HEK293T (cell line): ENCODE measurements around the gene MAP3K8.

Experiments used
- ARNT ChIP-seq: fragments of 450-650 bp; IDR thresholded peaks from 2 replicates; pipeline ENCODE4 v1.6.1; 2017; ENCODE audit warnings: mild to moderate bottlenecking
- BHLHE40 ChIP-seq: fragments of 450-650 bp; IDR thresholded peaks from 2 replicates; pipeline ENCODE4 v1.6.1; 2016; ENCODE audit warnings: mild to moderate bottlenecking, moderate library complexity, borderline replicate concordance
- CTBP1 ChIP-seq: fragments of 450-650 bp; IDR thresholded peaks from 2 replicates; pipeline ENCODE4 v1.6.1; 2016; ENCODE audit warnings: borderline replicate concordance
- ELF4 ChIP-seq: fragments of 450-650 bp; IDR thresholded peaks from 2 replicates; pipeline ENCODE4 v1.6.1; 2017; ENCODE audit warnings: antibody characterized with exemption
- FOXA1 ChIP-seq: fragments of 450-650 bp; IDR thresholded peaks from 2 replicates; pipeline ENCODE4 v1.6.1; 2016; ENCODE audit warnings: mild to moderate bottlenecking
- FOXM1 ChIP-seq: fragments of 450-650 bp; IDR thresholded peaks from 2 replicates; pipeline ENCODE4 v1.6.1; 2017; ENCODE audit warnings: mild to moderate bottlenecking, borderline replicate concordance
- HDGF ChIP-seq: fragments of 450-650 bp; IDR thresholded peaks from 2 replicates; pipeline ENCODE4 v1.6.1; 2017; ENCODE audit warnings: antibody characterized with exemption, borderline replicate concordance
- LEF1 ChIP-seq: fragments of 450-650 bp; IDR thresholded peaks from 2 replicates; pipeline ENCODE4 v1.6.1; 2017; ENCODE audit warnings: mild to moderate bottlenecking, borderline replicate concordance
- NFRKB ChIP-seq: fragments of 450-650 bp; IDR thresholded peaks from 2 replicates; pipeline ENCODE4 v1.6.1; 2016; ENCODE audit warnings: mild to moderate bottlenecking, moderate library complexity
- SP1 ChIP-seq: fragments of 450-650 bp; IDR thresholded peaks from 2 replicates; pipeline ENCODE4 v1.6.1; 2017
- SUZ12 ChIP-seq: fragments of 450-650 bp; IDR thresholded peaks from 2 replicates; pipeline ENCODE4 v1.6.1; 2016; ENCODE audit warnings: mild to moderate bottlenecking
- TARDBP ChIP-seq: fragments of 450-650 bp; IDR thresholded peaks from 2 replicates; pipeline ENCODE4 v1.6.1; 2016
- ZNF384 ChIP-seq: fragments of 450-650 bp; IDR thresholded peaks from 2 replicates; pipeline ENCODE4 v1.6.1; 2016
- TF ChIP-seq, protein P1 (sequence below): fragments of 450-650 bp; IDR thresholded peaks from 2 replicates; pipeline ENCODE4 v1.6.1; 2016

DNA sequence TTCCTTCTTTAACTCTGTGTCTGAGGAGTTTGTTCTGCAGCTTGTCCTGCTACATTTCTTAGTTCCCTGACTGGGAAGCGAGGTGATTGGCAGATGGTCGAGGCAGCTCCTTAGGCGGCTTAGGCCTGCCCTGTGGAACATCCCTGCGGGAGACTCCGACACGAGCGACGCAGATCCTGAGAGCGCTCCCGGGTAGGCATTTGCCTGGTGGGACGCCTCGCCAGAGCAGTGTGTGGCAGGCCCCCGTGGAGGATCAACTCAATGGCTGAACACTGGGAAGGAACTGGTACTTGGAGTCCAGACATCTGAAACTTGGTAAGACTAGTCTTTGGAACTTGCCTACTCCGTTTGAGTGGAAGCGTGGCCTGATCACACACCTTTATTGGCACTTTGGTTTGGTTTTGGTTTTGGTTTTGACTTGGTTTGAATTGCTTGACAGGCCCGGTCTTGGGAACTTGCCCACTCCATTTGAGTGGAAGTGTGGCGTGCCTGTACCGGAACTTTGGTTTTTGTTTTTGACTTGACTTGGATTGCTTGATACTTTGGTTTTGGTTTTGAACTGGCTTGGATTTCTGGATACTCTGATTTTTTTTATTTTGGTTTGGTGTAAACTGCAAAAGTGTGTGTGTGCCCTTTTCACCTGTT lies 42.6 kb downstream of the MAP3K8 start:
- no peak for TF ChIP-seq SP1
- TF ChIP-seq SUZ12 = no peak
- no peak for TF ChIP-seq FOXM1
- TF ChIP-seq, protein P1, sequence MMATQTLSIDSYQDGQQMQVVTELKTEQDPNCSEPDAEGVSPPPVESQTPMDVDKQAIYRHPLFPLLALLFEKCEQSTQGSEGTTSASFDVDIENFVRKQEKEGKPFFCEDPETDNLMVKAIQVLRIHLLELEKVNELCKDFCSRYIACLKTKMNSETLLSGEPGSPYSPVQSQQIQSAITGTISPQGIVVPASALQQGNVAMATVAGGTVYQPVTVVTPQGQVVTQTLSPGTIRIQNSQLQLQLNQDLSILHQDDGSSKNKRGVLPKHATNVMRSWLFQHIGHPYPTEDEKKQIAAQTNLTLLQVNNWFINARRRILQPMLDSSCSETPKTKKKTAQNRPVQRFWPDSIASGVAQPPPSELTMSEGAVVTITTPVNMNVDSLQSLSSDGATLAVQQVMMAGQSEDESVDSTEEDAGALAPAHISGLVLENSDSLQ = no peak
- no peak for TF ChIP-seq LEF1
- no peak for TF ChIP-seq ARNT
- TF ChIP-seq BHLHE40 = no peak
- TF ChIP-seq ZNF384 = no peak
- TF ChIP-seq NFRKB = no peak
- TF ChIP-seq FOXA1 = no peak
- no peak for TF ChIP-seq HDGF
- no peak for TF ChIP-seq TARDBP
- TF ChIP-seq CTBP1 = no peak
- TF ChIP-seq ELF4 = no peak
